GF-D8 (cell line): Measurements from ENCODE around the gene SKIC3.

Source experiments
- DNase-seq: peaks from one replicate; lab custom pipeline; 2025; lab: John Stamatoyannopoulos, UW

Gene SKIC3

GRCh38 chr5:95531491-95531890 lies 23.3 kb downstream of the SKIC3 start:
- no peak for DNase-seq

GRCh38 chr5:95530416-95530815 lies 24.4 kb downstream of the SKIC3 start:
- DNase-seq = no peak

- no peak for DNase-seq
Observed at GRCh38 chr5:95528565-95528964, 26.2 kb downstream of the SKIC3 start.

GRCh38 chr5:95526871-95527270 lies 27.9 kb downstream of the SKIC3 start:
- DNase-seq = no peak

GRCh38 chr5:95524423-95524822 lies 30.4 kb downstream of the SKIC3 start:
- DNase-seq = no peak

GRCh38 chr5:95520206-95520605 lies 34.6 kb downstream of the SKIC3 start:
- no peak for DNase-seq

GRCh38 chr5:95519681-95520080 lies 35.1 kb downstream of the SKIC3 start:
- DNase-seq = no peak

- no peak for DNase-seq
Observed at GRCh38 chr5:95519151-95519550, 35.6 kb downstream of the SKIC3 start.

- DNase-seq = no peak
Observed at GRCh38 chr5:95518417-95518816, 36.4 kb downstream of the SKIC3 start.

- DNase-seq = no peak
Observed at GRCh38 chr5:95511606-95512005, 43.2 kb downstream of the SKIC3 start.

- DNase-seq = no peak
Observed at GRCh38 chr5:95508550-95508949, 46.2 kb downstream of the SKIC3 start.
